GM12873 (cell line): Measurements from ENCODE around the gene RAD18.

Source experiments
- CTCF ChIP-seq: IDR thresholded peaks from 2 replicates; pipeline ENCODE4 v1.5.1; 2012; ENCODE audit warnings: low read depth, mild to moderate bottlenecking, moderate library complexity, low read length, control low read depth; ENCODE audit not compliant: insufficient read depth; ENCODE audit errors: missing control alignments

RAD18 gene

DNA sequence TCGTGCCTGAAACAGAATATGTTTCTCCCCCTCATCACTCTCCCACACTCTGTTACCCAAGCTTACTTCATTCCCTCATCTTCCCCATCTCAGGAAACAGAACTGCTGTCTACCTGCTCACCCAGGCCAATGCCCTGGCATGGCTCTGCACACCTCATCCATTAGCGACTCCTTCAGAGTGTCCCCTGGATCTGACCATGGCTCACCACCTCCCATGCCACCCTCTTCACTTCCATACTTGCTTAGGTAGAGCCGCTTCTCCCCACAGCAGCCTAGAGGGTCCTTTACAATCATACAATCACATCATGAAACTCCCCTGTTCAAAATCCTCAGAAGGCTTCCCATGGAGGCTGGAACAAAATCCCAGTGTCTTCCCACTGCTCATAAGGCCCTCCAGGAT, 33.9 kb upstream of the RAD18 start:
- no peak for TF ChIP-seq CTCF

GRCh38 chr3:8996681-8997121, 33.4 kb upstream of the RAD18 start:
- no peak for TF ChIP-seq CTCF

DNA sequence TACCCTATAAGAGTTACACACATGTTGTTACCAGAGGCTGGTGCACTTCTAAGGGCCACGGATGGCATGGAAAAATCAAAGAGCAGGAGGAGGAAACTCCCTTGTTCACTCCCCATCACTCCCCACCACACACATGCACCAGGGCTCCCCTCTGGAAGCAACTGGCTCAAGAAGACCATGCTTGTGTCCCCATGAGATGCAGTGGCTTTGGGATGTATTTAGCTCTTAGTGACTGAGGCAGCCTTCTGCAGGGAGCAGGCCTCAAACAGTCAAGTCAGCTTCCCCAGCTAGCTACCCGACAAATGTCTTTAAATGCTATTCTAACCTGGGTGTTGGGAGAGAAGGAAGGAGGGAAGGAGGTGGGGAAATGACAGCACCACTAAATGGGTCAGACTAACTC, 32.9 kb upstream of the RAD18 start:
- no peak for TF ChIP-seq CTCF

DNA sequence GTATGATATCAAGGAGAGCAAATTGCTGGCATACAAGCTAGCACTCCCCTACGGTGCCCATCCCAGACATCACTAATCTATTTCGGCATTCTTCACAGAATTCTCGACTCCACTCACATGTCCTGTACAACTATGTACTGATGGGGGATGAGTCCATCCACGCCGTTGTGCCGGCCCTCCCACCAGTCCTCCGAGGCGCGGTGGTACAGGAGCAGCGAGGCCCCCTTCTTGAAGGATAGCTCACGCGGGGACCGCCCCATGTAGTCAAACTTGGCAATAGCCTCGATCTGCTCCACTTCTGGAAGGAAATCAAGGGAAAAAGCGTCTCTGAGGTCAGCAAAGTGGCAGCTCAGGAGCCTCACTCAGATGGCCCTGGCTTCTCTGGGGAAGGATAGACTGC, 31.0 kb upstream of the RAD18 start:
- no peak for TF ChIP-seq CTCF

GRCh38 chr3:8993331-8993730, 30.1 kb upstream of the RAD18 start:
- TF ChIP-seq CTCF, result no peak

DNA sequence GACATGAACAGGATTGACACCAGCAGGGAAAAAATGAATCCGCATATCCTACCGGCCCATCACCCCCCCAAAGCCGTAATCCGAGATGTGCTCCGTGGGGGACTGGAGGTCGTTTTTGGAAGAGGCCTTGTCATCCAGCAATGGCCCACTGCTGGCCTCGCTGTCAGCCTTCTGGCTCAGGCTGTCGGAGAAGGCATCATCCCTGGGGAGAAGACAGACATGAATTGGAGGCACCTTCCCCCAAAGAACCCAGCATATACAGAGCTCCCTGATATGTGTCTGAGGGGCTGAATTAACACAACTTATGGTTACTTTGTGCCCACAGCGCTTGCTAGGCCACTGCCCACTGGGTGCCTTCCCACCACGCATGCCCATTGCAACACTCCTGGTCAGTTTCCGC, 29.6 kb upstream of the RAD18 start:
- TF ChIP-seq CTCF, result no peak

- TF ChIP-seq CTCF, result no peak
Observed at GRCh38 chr3:8992199-8992598, 28.9 kb upstream of the RAD18 start.
